Muscle of back (tissue), 11 donors: Measurements from ENCODE around the gene FAM43B. TPM values are rescaled to one million over a fixed set of nuclear protein-coding genes. Genes with fewer than 3 reads are reported as not detected.

Experiments
- DNase-seq, 3 donors: peaks; one replicate each; pipeline versions ENCODE4 v3.0.0 to v3.0.0-alpha.2; 2013
- polyA plus RNA-seq, 10 donors: library from polyadenylated mRNA; unstranded; fragments of 120-200 nt; gene quantifications; one replicate each; pipeline ENCODE4 v1.2.1, GENCODE V29; 2013; ENCODE audit not compliant: insufficient read length in 10 of 10

FAM43B gene
- polyA plus RNA-seq, 10 donors: 0.30 to 2.4 (median 0.81) TPM

GRCh38 chr1:20546637-20547036 is 5.7 kb upstream of the FAM43B start:
- no peak for DNase-seq

GRCh38 chr1:20551161-20551560 is 1.2 kb upstream of the FAM43B start:
- peak in 1 of 3 donors; percentile 25 for DNase-seq

- peak in 1 of 3 donors; percentile 78 for DNase-seq
Observed at GRCh38 chr1:20552728-20553445, 514 bp downstream of the FAM43B start.

GRCh38 chr1:20555025-20555757 is 2.8 kb downstream of the FAM43B start:
- DNase-seq: peak in 2 of 3 donors; percentile 49 to 52

- DNase-seq: no peak
Observed at GRCh38 chr1:20555758-20556120, 3.4 kb downstream of the FAM43B start.

GRCh38 chr1:20558191-20558590 is 5.8 kb downstream of the FAM43B start:
- DNase-seq: peak in 1 of 3 donors; percentile 25

GRCh38 chr1:20560966-20561365 is 8.6 kb downstream of the FAM43B start:
- no peak for DNase-seq

- DNase-seq: no peak
Observed at GRCh38 chr1:20565234-20565633, 12.9 kb downstream of the FAM43B start.

- DNase-seq: no peak
Observed at GRCh38 chr1:20569523-20570098, 17.2 kb downstream of the FAM43B start.

GRCh38 chr1:20571427-20571826 is 19.1 kb downstream of the FAM43B start:
- no peak for DNase-seq

- DNase-seq: no peak
Observed at GRCh38 chr1:20573987-20574386, 21.6 kb downstream of the FAM43B start.

- peak; percentile 45 to 67 (median 62) for DNase-seq
Observed at GRCh38 chr1:20574686-20575540, 22.5 kb downstream of the FAM43B start.

- no peak for DNase-seq
Observed at GRCh38 chr1:20575541-20576336, 23.4 kb downstream of the FAM43B start.

- DNase-seq: no peak
Observed at GRCh38 chr1:20578062-20578461, 25.7 kb downstream of the FAM43B start.

- no peak for DNase-seq
Observed at GRCh38 chr1:20578721-20579395, 26.5 kb downstream of the FAM43B start.

- DNase-seq: no peak
Observed at GRCh38 chr1:20584890-20585289, 32.5 kb downstream of the FAM43B start.

- peak in 1 of 3 donors; percentile 11 for DNase-seq
Observed at GRCh38 chr1:20586953-20587660, 34.7 kb downstream of the FAM43B start.

GRCh38 chr1:20587661-20588053 is 35.3 kb downstream of the FAM43B start:
- DNase-seq: peak in 1 of 3 donors; percentile 42

GRCh38 chr1:20588634-20589225 is 36.4 kb downstream of the FAM43B start, which contains the start of gene CDA:
Gene CDA, plus strand, starts transcription at chr1:20589097. Its CDS starts 33 bp downstream, at chr1:20589130.
- DNase-seq: no peak
